Left lung (tissue), 10 donors: ENCODE measurements around the gene SLC17A7. TPM values are rescaled to one million over a fixed set of nuclear protein-coding genes. Genes with fewer than 3 reads are reported as not detected.

Source experiments
- ATAC-seq: fragments of 200-7000 bp; cut with Tn5 transposase; one replicate; pipeline ENCODE4 v1.9.1; 2020; ENCODE audit warnings: moderate library complexity
- DNase-seq, 4 donors: peaks; one replicate each; pipeline ENCODE4 v3.0.0-alpha.2; 2013 to 2020
- H3K27ac ChIP-seq, 2 donors: fragments of 200-600 bp; sonication (generic) in 1 of 2; one replicate each; pipeline versions ENCODE4 v1.5.0 to v1.8.0; 2020 to 2021
- H3K27me3 ChIP-seq, 2 donors: fragments of 200-600 bp; sonication (generic) in 1 of 2; one replicate each; pipeline versions ENCODE4 v1.5.0 to v1.8.0; 2020 to 2021
- H3K36me3 ChIP-seq, 2 donors: fragments of 200-600 bp; sonication (generic) in 1 of 2; one replicate each; pipeline versions ENCODE4 v1.5.0 to v1.8.0; 2020 to 2021
- H3K4me1 ChIP-seq, 2 donors: fragments of 200-600 bp; one replicate each; pipeline ENCODE4 v1.8.0; 2021
- H3K4me3 ChIP-seq, 2 donors: fragments of 200-600 bp; sonication (generic) in 1 of 2; one replicate each; pipeline versions ENCODE4 v1.5.0 to v1.8.0; 2020 to 2021; ENCODE audit warnings: mild to moderate bottlenecking in 1 of 2
- H3K9me3 ChIP-seq, 2 donors: fragments of 200-600 bp; sonication (generic) in 1 of 2; one replicate each; pipeline versions ENCODE4 v1.5.0 to v1.8.0; 2020 to 2021
- intact Hi-C, 2 donors: fragments of 100-400 bp; cut with DNase I; formaldehyde crosslinking; loops; one replicate each; pipeline versions ENCODE4 v1.11.2 to v1.14.2; 2022
- polyA plus RNA-seq, 6 donors: library from polyadenylated mRNA; unstranded; fragments of 120-200 nt; gene quantifications; one replicate each; pipeline ENCODE4 v1.2.1, GENCODE V29; 2013; ENCODE audit not compliant: insufficient read length in 6 of 6
- total RNA-seq, 2 donors: library from RNA; stranded (reverse); fragmentation: NEBNext Ultra II Directional; extraction: Animal tissue kit (Norgen Biotek cat#: 25700); gene quantifications; one replicate each; pipeline ENCODE4 v1.2.1, GENCODE V29; 2021
- TF ChIP-seq, protein P1 (sequence below), 2 donors: fragments of 200-600 bp; sonication (generic) in 1 of 2; IDR thresholded peaks; one replicate each; pipeline versions ENCODE4 v1.5.0 to v1.8.0; 2021; ENCODE audit warnings: antibody characterized with exemption in 2 of 2
- donor health status: DM: no; HTN: yes; CAD: no.
- donor health status: DM: no; HTN: no; CAD: no.

The SLC17A7 gene
- total and polyA plus RNA-seq, 8 donors = 0.21 to 0.70 (median 0.33) TPM

DNA sequence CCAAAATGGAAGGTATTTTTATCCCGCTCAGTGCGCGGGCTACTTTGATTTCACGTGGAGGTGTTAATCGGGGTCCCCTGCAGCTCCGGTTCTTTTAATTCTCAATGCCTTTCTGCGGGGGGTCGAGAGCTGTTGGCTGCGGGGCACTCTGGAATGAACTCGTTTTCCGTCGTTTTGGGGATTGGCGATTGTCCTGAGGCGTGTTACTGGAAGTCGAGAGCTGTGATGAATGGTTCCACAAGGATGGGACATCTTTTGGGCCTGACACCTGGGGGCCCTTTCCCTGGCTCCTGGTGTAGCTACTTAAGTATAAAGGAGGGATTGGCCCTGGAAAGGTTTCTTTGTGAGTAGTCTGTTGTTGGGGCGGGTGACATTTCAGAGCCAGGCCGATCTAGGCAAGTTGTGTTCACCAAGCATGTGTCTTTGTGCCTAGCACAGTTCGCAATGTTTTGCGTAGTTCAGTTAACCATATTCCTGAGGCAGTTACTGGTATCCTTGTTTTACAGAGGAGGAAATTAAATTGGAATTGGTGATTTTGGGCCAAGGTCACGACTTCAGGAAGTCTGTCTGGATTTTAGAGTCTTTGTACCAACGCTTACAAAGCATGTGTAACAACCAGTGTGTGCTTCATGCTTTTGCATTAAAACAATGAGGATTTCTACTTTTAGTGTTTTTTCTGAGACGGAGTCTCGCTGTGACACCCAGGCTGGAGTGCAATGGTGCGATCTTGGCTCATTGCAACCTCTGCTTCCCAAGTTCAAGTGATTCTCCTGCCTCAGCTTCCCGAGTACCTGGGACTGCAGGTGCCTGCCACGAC lies 46.9 kb upstream of the SLC17A7 start:
- TF ChIP-seq, protein P1, sequence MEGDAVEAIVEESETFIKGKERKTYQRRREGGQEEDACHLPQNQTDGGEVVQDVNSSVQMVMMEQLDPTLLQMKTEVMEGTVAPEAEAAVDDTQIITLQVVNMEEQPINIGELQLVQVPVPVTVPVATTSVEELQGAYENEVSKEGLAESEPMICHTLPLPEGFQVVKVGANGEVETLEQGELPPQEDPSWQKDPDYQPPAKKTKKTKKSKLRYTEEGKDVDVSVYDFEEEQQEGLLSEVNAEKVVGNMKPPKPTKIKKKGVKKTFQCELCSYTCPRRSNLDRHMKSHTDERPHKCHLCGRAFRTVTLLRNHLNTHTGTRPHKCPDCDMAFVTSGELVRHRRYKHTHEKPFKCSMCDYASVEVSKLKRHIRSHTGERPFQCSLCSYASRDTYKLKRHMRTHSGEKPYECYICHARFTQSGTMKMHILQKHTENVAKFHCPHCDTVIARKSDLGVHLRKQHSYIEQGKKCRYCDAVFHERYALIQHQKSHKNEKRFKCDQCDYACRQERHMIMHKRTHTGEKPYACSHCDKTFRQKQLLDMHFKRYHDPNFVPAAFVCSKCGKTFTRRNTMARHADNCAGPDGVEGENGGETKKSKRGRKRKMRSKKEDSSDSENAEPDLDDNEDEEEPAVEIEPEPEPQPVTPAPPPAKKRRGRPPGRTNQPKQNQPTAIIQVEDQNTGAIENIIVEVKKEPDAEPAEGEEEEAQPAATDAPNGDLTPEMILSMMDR (IDR thresholded peaks at IDR 0.05) = no peak
- no peak for ATAC-seq
- H3K4me1 ChIP-seq = peaks cover 19 to 40% of the 10 kb centered on the region in 2 donors
- DNase-seq = no peak
- peaks cover 0 to 50% of the 10 kb centered on the region in 2 donors for H3K36me3 ChIP-seq
- no peaks in the 10 kb centered on the region for H3K9me3 ChIP-seq
- H3K4me3 ChIP-seq = peak overlapping the region; percentile 93 to 96
- intact Hi-C loops = no loop called here
- peak overlapping the region; percentile 79 to 93 for H3K27ac ChIP-seq
- no peaks in the 10 kb centered on the region for H3K27me3 ChIP-seq

DNA sequence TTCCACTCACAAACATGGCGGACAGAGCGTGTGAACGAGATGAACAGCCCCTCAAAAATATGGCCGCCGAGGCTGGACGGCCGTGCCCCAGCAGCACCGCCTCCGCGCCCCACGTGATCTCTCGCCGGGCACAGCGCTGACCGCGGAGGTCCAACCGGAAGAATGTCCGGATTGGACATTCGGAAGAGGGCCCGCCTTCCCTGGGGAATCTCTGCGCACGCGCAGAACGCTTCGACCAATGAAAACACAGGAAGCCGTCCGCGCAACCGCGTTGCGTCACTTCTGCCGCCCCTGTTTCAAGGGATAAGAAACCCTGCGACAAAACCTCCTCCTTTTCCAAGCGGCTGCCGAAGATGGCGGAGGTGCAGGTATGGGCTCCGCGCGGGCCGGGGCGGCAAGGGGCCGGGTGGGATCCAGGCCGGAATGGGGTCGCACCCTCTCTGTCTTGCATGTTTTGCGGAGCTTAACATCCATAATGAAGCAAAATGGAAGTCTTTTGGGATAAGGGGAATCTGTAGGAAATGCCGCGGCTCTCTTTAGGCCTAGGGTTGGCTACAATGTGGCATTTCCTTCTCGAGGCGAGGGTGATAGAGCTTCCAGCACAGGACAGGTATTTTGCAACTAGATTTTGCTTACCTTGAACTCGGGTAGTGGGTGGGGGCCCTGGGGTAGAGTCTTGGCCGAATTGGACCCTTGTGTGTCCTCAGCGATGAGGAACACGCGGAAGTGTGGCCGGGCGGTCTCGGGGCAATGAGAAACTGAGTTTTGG lies 46.1 kb upstream of the SLC17A7 start, which contains the start of gene RPL13A:
Gene RPL13A (plus strand): TSS at position 332 of the 769 bp plus-strand sequence. CDS start 22 bp downstream, at position 354.
- intact Hi-C loops = no loop called here
- no peaks in the 10 kb centered on the region for H3K27me3 ChIP-seq
- TF ChIP-seq, protein P1 (IDR thresholded peaks at IDR 0.05) = no peak
- no peaks in the 10 kb centered on the region for H3K9me3 ChIP-seq
- H3K4me3 ChIP-seq = peak within 1 kb of the TSS; percentile 93 to 96
- peaks cover 0 to 49% of the 10 kb centered on the region in 2 donors for H3K36me3 ChIP-seq
- H3K27ac ChIP-seq = peak within 1 kb of the TSS; percentile 79 to 93
- ATAC-seq = peak; percentile 97
- DNase-seq = peak; percentile 99 to 100 (median 100)
- H3K4me1 ChIP-seq = peaks cover 19 to 40% of the 10 kb centered on the region in 2 donors

DNA sequence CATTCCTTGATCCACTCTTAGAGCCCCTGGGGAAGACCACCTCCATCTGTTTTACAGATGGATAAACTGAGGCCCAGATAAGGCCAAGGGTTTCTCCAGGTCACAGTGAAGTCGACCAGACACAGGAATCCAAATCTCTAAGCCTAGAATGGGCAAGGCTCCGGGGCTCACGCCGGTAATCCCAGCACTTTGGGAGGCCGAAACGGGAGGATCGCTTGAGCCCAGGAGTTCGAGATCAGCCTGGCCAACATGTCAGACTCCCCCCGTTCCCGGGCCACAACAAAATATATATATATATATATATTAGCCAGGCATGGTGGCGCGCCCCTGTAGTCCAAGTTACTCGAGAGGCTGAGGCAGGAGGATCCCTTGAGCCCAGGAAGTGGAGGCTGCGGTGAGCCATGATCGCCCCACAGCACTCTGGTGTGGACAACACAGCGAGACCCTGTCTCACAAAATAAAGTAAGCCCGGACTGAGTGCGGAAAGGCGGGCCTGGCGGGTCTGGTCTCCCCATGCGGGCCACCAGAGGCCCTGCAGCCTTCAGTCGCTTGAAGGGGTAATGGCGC lies 45.5 kb upstream of the SLC17A7 start:
- TF ChIP-seq, protein P1 (IDR thresholded peaks at IDR 0.05) = no peak
- peak overlapping the region; percentile 71 to 93 for H3K27ac ChIP-seq
- intact Hi-C loops = no loop called here
- no peak for ATAC-seq
- H3K4me3 ChIP-seq = peak overlapping the region in 1 of 2 donors; percentile 96
- no peaks in the 10 kb centered on the region for H3K27me3 ChIP-seq
- no peak for DNase-seq
- H3K36me3 ChIP-seq = peaks cover 0 to 44% of the 10 kb centered on the region in 2 donors
- peaks cover 19 to 40% of the 10 kb centered on the region in 2 donors for H3K4me1 ChIP-seq
- no peaks in the 10 kb centered on the region for H3K9me3 ChIP-seq

DNA sequence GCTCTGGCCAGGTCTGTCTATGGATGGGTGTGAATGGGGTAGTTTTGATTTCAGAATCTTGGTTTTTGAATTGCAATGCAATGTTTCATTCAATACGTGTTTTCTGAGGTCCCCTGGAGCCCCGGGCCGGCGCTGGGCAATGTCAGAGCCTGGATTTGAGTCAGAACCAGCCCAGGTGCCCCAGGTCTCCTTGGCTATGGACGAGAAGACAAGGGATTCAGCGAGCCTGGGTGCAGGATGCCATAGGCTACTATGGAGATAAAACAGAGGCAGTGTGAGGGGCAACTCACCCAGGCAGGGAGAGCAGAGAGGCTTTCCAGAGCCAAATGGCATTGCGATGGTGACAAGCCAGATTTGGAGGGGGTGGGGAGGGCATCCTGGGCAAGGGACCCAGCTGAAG lies 44.9 kb upstream of the SLC17A7 start:
- intact Hi-C loops = no loop called here
- Histone ChIP-seq H3K36me3 (peaks cover 0 to 38% of the 10 kb centered on the region in 2 donors), H3K27me3 (no peaks in the 10 kb centered on the region), H3K27ac (no peak overlapping the region), H3K9me3 (no peaks in the 10 kb centered on the region), H3K4me1 (peaks cover 19 to 40% of the 10 kb centered on the region in 2 donors), H3K4me3 (no peak overlapping the region)
- TF ChIP-seq, protein P1 (IDR thresholded peaks at IDR 0.05) = no peak
- ATAC-seq (no peak), DNase-seq (no peak)
